GM19395 (cell line): ENCODE results near the gene GRK6.

Source experiments
- ATAC-seq: cut with Tn5 transposase; IDR thresholded peaks from one replicate; pipeline ENCODE4 v1.9.1; 2021; ENCODE audit warnings: mild to moderate bottlenecking, moderate library complexity; ENCODE audit not compliant: unreplicated experiment

The GRK6 gene

GRCh38 chr5:177468685-177469628, 42.5 kb downstream of the GRK6 start:
- no peak for ATAC-seq

DNA sequence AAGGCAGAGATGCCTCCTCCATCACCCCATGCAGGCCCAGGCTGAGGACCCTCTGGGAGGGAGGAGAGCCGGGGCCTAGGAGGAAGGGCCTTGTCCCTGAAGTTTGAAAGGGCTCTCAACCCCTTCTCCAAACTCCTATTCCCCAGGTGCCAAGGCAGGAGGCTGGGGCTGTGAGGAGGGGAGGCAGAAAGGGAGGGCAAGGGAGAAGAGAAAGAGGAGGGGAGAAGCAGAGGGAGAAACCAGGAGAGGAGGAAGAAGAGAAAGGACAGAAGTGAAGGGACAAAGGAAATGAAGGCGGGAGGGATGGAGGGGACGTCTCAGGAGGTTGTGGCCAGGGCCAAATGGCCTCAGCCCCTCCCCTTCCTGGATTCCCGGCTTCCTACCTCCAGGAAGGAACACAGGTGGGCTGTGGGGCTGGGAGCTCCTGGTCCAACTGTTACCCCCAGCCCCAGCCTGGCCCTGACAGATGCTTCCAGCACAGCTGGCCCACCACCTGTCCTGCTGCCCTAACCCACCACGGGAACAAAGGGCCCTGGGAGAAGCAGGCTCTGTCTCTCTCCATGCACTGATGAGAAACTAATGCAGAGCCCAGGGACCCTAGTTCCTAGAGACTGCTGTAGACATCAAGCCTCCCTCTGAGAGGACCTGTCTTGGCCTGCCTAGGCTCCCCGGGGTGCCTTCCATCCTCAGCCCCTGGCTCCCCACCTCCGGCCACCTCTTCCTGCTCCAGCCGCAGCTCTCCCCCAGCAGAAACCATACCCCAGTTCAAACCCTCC, 43.5 kb downstream of the GRK6 start:
- no peak for ATAC-seq

DNA sequence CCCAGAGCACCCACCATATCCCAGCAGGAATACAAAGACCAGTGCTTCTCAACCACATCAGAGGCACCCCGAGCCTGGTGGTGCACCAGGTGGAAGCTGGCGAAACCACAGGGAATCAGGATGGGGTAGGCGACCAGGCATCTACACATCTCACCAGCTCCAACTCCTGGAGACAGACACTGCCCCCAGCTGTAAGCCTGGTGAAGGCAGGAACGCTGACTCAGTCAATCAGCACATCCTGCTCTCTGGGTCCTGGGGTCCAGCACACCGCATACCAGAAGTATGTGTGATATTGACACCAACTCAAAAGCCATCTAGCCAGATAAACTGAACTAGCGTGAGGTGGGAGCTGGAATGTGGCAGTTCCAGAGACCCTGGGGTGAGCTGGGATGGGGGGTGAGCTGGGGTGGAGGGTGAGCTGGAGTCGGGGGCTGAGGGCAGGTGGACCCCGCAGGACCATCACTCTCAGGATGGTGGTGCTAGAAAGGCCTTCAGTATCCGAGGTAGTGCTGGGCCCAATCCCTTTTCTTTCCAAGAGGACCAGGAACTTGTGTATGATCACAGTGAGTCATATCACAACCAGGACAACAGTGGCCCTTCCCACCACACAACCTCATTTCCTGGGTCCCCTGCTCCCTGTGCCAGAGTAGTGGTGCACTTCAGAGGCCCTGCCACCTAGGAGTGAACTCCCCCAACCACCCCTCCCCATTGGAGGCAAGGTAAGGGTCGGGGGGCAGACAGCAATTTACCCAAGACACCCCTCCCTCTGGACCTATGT, 44.5 kb downstream of the GRK6 start:
- no peak for ATAC-seq

DNA sequence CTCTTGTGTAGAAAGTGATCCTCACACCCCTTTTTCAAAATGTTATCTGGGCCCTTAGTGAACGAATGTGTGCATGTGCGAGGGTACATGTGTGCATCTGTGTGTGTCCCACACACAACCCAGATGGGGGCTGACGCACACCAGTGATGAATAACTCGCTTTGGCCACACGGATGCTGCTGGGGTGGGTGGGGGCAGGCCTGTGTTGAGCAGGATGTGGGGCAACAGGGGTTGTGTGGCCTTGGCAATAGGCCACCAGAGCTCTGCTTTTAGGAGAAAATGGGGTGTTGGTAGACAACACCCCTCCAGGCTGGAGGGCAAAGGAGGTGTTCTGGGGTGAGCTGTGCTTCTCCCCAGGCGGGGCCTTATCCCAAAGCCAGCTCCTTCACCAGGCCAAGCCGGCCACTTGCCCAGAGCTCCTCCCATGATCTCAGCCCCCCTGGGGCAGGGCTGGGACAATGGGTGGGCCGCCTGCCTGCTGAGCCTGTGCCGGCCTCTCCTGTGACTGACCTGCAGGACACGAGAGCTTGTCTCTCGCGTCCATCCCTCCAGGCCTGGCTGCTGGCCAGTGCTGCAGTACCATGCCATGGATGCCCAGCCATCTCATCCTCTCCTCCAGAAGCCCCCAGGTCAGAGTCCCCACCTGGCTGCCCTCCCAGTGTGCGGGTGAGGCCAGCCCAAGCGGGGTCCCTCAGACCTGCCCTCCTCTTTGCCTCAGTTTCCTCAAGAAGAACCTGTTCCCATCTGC, 45.3 kb downstream of the GRK6 start:
- no peak for ATAC-seq

DNA sequence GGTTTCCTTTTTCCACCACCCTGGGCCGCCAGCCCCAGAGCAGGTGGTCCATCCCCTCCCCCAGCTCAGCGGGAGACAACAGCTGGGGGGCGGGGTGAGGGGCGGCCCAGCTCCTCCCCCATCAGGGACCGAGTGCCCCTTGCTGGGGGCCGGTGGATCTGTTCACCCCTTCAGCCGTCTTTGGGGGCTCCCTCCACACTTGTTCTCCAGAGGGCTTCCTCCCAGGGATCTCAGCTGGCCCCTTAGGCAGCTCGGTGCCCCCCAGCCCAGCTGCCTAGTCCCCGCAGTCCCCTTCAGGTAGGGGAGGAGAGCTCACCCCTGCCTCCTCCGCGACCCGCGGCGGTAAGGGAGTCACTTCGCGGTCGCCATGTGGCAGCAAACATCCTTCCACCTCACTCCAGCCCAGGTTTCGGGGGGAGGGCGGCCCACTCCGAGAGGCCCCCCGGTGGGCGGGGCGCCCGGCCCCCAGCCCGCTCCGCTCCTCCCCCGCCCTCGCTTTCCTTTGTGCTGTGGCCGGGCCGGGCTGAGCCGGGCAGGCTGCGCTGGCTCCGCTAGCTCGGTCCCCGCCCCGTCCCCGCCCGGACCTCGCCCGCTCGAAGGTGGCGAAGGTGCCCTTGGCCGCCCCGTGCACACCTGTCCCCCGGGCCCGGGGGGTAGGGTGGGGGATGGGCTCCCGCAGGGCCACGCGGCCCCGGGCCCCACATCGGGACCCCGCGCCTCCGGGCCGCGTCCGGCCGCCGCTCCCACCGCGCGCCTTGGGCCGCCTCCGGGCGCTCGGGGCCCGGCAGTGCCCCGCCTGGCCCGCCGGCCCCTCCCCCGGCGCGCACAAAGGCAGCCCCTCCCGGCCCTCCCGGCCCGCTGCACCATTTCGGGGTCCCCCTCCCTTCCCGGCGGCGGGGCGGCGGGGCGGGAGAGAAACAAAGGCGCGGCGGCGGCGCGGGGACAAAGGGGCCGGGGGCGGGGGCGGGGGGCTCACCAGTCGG, 46.3 kb downstream of the GRK6 start:
- ATAC-seq = peak; percentile 57

- peak; percentile 28 for ATAC-seq
Observed at GRCh38 chr5:177473443-177474001, 47.0 kb downstream of the GRK6 start, which contains the start of gene DBN1. TSS of gene DBN1 (minus strand) at chr5:177473634. CDS start at chr5:177473521, 113 bp downstream.

- ATAC-seq = no peak
Observed at GRCh38 chr5:177474002-177474476, 47.6 kb downstream of the GRK6 start.

GRCh38 chr5:177474846-177475562, 48.5 kb downstream of the GRK6 start:
- ATAC-seq = no peak

DNA sequence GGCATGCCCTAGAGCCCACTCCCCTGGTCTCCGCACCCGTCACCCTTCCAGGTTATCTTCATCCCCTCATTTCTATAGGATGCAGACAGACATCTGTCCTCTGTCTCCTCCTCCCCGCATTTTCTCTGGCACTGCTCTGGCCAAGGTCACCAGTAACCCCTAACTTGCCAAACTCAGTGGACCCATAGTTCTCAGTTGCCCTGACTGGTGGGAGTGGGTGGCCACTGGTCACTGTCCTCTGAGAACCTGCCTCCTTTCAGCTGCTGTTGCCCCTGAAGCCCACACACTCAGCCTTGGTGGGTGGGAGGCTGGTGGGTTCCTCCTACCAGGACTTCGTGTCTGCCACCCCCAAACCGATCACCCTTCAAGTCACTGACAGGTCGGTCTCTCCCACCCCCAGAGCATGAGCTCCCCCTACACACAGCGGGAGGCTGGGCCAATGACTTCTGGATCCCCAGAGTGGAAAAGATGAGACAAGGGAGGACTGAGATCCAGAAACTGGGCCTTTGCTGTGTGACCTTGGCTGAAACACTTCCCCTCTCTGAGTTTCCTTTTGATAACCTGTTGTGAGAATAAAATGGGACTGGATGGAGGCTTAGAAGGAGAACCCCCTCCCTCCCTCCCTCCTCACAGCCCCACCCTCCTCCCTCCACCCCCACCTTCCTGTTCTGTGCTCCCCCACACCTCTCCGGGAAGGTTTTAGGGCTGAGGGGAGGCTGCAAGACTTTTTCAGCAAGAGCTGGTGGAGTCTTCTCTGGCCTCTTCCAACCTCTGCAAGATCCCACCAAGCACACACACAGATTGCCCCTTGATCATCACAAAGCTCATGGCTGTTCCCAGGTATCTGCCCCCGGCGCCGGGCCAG, 49.3 kb downstream of the GRK6 start:
- no peak for ATAC-seq

DNA sequence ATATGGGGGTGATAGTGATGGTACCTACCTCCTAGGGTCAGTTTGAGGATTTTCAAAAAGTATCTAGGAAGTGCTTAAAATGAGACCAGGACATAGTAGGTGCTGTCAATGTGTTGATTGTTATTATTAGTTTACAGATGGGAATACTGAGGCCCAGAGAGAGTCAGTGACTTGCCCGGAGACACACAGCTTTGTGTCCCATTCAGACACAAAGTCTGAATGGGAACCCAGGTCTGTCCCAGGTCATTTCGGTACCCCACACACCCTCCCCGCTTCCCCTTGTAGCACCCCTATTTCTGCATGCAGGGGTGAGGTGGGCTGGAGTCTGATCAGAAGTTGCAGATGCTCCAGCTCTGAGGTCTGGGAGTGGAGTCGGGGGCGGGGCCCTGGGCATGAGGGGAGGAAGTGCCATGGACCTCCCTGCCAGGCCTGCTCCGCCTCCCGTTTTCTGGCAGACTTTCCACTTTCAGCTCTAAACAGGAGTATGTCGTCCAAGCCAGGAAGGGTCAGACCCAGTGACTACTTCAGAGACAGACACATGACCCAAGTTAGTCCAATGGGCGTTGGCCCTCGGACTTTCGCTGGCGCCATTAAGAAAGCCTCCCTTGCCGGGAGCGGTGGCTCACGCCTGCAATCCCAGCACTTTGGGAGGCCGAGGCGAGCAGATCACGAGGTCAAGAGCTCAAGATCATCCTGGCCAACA, 50.2 kb downstream of the GRK6 start:
- ATAC-seq = no peak

DNA sequence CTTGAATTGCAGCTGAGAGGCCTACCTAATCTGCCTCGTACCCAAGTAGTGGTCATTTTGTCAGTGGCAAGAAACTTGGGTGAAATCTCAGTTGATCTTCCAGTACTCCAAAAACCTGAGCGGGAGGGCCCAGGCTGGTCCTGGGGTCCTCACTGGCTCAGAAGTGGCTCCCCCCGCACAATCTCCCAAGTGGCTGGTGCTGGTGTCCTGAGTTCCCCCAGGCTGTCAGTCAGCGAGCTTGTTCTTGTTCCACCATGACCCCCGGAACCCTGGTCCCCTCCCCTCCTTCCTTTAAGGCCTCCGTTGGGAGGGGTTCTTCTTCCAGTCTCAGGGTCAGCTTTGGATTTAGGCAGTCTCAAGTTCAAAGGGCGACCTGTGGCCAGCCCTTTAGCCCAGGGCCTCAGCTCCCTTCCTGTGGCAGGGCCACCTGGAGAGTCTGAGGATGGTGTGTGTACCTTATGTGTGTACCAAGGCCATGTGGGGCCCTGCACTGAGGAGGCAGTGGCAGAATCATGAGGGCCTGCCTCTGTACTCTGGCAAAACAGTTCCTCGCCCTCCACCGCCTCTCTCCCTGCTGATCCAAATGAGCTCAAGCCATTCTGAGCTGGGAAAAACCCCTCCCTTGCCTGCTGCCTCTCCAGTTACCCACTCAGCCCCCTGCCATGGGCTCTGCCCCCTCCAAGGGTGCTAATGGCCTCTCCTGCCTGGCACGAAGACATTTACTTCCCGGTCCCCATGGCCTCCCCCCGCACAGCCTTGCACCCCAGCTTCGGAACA, 51.4 kb downstream of the GRK6 start:
- ATAC-seq = no peak

- ATAC-seq = no peak
Observed at GRCh38 chr5:177478711-177479646, 52.5 kb downstream of the GRK6 start.

GRCh38 chr5:177479774-177480173, 53.3 kb downstream of the GRK6 start:
- ATAC-seq = no peak

GRCh38 chr5:177482359-177482795, 55.9 kb downstream of the GRK6 start:
- no peak for ATAC-seq

- no peak for ATAC-seq
Observed at GRCh38 chr5:177483042-177483441, 56.6 kb downstream of the GRK6 start.
